Fibroblast of lung (primary cell): ENCODE data around the gene PASD1. TPM values are rescaled to one million over a fixed set of nuclear protein-coding genes. Genes with fewer than 3 reads are reported as not detected.

ENCODE experiments used
- DNase-seq, 2 donors: peaks; one replicate each; pipeline versions ENCODE4 v3.0.0 to v3.0.0-alpha.2; 2010; ENCODE audit warnings: low read depth in 2 of 2
- H2AFZ ChIP-seq: 2 replicates; pipeline ENCODE4 v1.5.1; 2012; ENCODE audit warnings: low read length, control low read depth, inconsistent platforms
- H3K27ac ChIP-seq: 2 replicates; pipeline ENCODE4 v1.5.1; 2011; ENCODE audit warnings: low read length, control low read depth; ENCODE audit not compliant: insufficient read depth
- H3K27me3 ChIP-seq: 2 replicates; pipeline ENCODE4 v1.5.1; 2011; ENCODE audit warnings: mild to moderate bottlenecking, low read length; ENCODE audit not compliant: control insufficient read depth, insufficient read depth
- H3K36me3 ChIP-seq: 2 replicates; pipeline ENCODE4 v1.5.1; 2011; ENCODE audit warnings: low read length; ENCODE audit not compliant: control insufficient read depth, insufficient read depth
- H3K4me1 ChIP-seq: 2 replicates; pipeline ENCODE4 v1.5.1; 2011; ENCODE audit warnings: low read length; ENCODE audit not compliant: control insufficient read depth, insufficient read depth; ENCODE audit errors: extremely low read depth
- H3K4me2 ChIP-seq: 2 replicates; pipeline ENCODE4 v1.5.1; 2011; ENCODE audit warnings: low read length, control low read depth; ENCODE audit not compliant: insufficient read depth; ENCODE audit errors: extremely low read depth
- H3K4me3 ChIP-seq, 4 experiments: fragments of 200-600 bp in 1 of 4; sonication (generic) in 1 of 4; replicated peaks in 1 of 4; 2 replicates each; pipeline ENCODE4 v1.5.1; 2011 to 2016; ENCODE audit warnings: low read length in 4 of 4, low read depth in 3 of 4, mild to moderate bottlenecking in 3 of 4, control low read depth in 2 of 4, inconsistent platforms in 1 of 4, mixed read lengths in 1 of 4; ENCODE audit not compliant: insufficient read depth in 1 of 4; ENCODE audit errors: control extremely low read depth in 1 of 4
- H3K79me2 ChIP-seq: 2 replicates; pipeline ENCODE4 v1.5.1; 2012; ENCODE audit warnings: mild to moderate bottlenecking, low read length, inconsistent platforms; ENCODE audit not compliant: control insufficient read depth, insufficient read depth
- H3K9ac ChIP-seq: 2 replicates; pipeline ENCODE4 v1.5.1; 2011; ENCODE audit warnings: mild to moderate bottlenecking, low read length, control low read depth; ENCODE audit not compliant: insufficient read depth
- H3K9me3 ChIP-seq: 2 replicates; pipeline ENCODE4 v1.5.1; 2012; ENCODE audit warnings: low read depth, low read length; ENCODE audit not compliant: control insufficient read depth, insufficient read depth
- H4K20me1 ChIP-seq: 2 replicates; pipeline ENCODE4 v1.5.1; 2011; ENCODE audit warnings: low read length; ENCODE audit not compliant: control insufficient read depth, insufficient read depth; ENCODE audit errors: extremely low read depth
- CTCF ChIP-seq, 2 donors: IDR thresholded peaks in 1 of 2; conservative IDR thresholded peaks in 1 of 2; 1 replicate in 1 of 2; 2 replicates in 1 of 2; pipeline ENCODE4 v1.5.1; 2011 to 2012; ENCODE audit warnings: low read length in 2 of 2, control low read depth in 1 of 2, inconsistent platforms in 1 of 2, low read depth in 1 of 2, mild to moderate bottlenecking in 1 of 2
- EZH2 ChIP-seq: IDR thresholded peaks from 2 replicates; pipeline ENCODE4 v1.5.1; 2012; ENCODE audit warnings: low read length, control low read depth, mild to moderate bottlenecking; ENCODE audit errors: missing control alignments
- polyA plus RNA-seq, 2 donors: library from polyadenylated mRNA; depleted of rRNA in 1 of 2; stranded (reverse) in 1 of 2; unstranded in 1 of 2; fragments of >200 nt; gene quantifications; 2 replicates each; pipeline ENCODE4 v1.2.1, GENCODE V29; 2011 to 2012; ENCODE audit warnings: missing spikeins in 1 of 2
- total RNA-seq: library from RNA; depleted of rRNA; stranded (reverse); fragments of >200 nt; gene quantifications from 2 replicates; pipeline ENCODE4 v1.2.1, GENCODE V29; 2014

PASD1 gene
- total and polyA plus RNA-seq, 2 donors (not counting 1 experiment from before 2014, with no cell fraction given), result not detected

- Histone ChIP-seq H3K9me3 (no peaks in the 10 kb centered on the region), H3K4me1 (no peaks in the 10 kb centered on the region), H4K20me1 (no peaks in the 10 kb centered on the region), H2AFZ (no peak overlapping the region), H3K79me2 (no peaks in the 10 kb centered on the region), H3K36me3 (no peaks in the 10 kb centered on the region), H3K27me3 (no peaks in the 10 kb centered on the region), H3K4me2 (no peak overlapping the region), H3K9ac (no peak overlapping the region), H3K27ac (no peak overlapping the region), H3K4me3 (no peak overlapping the region)
- TF ChIP-seq CTCF (conservative IDR thresholded peaks at IDR 0.05 in 1 of 2, IDR thresholded peaks at IDR 0.05 in 1 of 2; ENCODE audit: low read depth in 1 of 2, low read length in 2 of 2) (no peak), EZH2 (no peak)
- DNase-seq, result no peak
Observed at GRCh38 chrX:151723156-151723760, 159.8 kb downstream of the PASD1 start.

- no peak for DNase-seq
- H3K4me3 ChIP-seq, result no peak overlapping the region
- H3K27me3 ChIP-seq, result no peaks in the 10 kb centered on the region
- no peak overlapping the region for H3K4me2 ChIP-seq
- no peak overlapping the region for H3K27ac ChIP-seq
- TF ChIP-seq EZH2, result no peak
- TF ChIP-seq CTCF (conservative IDR thresholded peaks at IDR 0.05 in 1 of 2, IDR thresholded peaks at IDR 0.05 in 1 of 2; ENCODE audit: low read depth in 1 of 2, low read length in 2 of 2), result no peak
- no peak overlapping the region for H2AFZ ChIP-seq
- no peaks in the 10 kb centered on the region for H3K4me1 ChIP-seq
- no peaks in the 10 kb centered on the region for H3K36me3 ChIP-seq
- no peaks in the 10 kb centered on the region for H4K20me1 ChIP-seq
- no peak overlapping the region for H3K9ac ChIP-seq
- H3K79me2 ChIP-seq, result no peaks in the 10 kb centered on the region
- no peaks in the 10 kb centered on the region for H3K9me3 ChIP-seq
Observed at GRCh38 chrX:151724563-151725337, 161.3 kb downstream of the PASD1 start.

- DNase-seq, result no peak
- Histone ChIP-seq H4K20me1 (no peaks in the 10 kb centered on the region), H3K27ac (no peak overlapping the region), H3K79me2 (no peaks in the 10 kb centered on the region), H3K36me3 (no peaks in the 10 kb centered on the region), H3K27me3 (no peaks in the 10 kb centered on the region), H3K9ac (no peak overlapping the region), H2AFZ (no peak overlapping the region), H3K4me2 (no peak overlapping the region), H3K4me3 (no peak overlapping the region), H3K9me3 (no peaks in the 10 kb centered on the region), H3K4me1 (no peaks in the 10 kb centered on the region)
- no peak for TF ChIP-seq EZH2
- no peak for TF ChIP-seq CTCF (conservative IDR thresholded peaks at IDR 0.05 in 1 of 2, IDR thresholded peaks at IDR 0.05 in 1 of 2; ENCODE audit: low read depth in 1 of 2, low read length in 2 of 2)
Observed at GRCh38 chrX:151725338-151725614, 161.8 kb downstream of the PASD1 start.

Other genes with a start within 250 kb of the PASD1 start
- gene VMA21, start 166.5 kb upstream of the PASD1 start, total RNA-seq, result 39.3 and 40.1 TPM in 2 replicates
- 31.7 and 36.6 TPM in 2 replicates for gene VMA21, start 166.5 kb upstream of the PASD1 start, polyA plus RNA-seq
- gene PRRG3, start 131.8 kb downstream of the PASD1 start, total RNA-seq, result 0.66 and 1.0 TPM in 2 replicates
- 0.03 TPM in 1 of 2 replicates, not detected in the other for gene PRRG3, start 131.8 kb downstream of the PASD1 start, polyA plus RNA-seq
- not detected in 2 replicates for gene FATE1, start 152.4 kb downstream of the PASD1 start, total RNA-seq
- gene FATE1, start 152.4 kb downstream of the PASD1 start, polyA plus RNA-seq, result not detected in 2 replicates
- not detected in 2 replicates for gene CNGA2, start 171.1 kb downstream of the PASD1 start, total RNA-seq
- not detected in 2 replicates for gene CNGA2, start 171.1 kb downstream of the PASD1 start, polyA plus RNA-seq